Activated CD4-positive, alpha-beta T cell treated with anti-CD3 and anti-CD28 coated beads, Interleukin-2, Interleukin-4, amounts not matched to agents 100 ng/mL and 50 ng/mL, durations not matched to agents 16 hours and 8 hours (primary cell): ENCODE results near the gene KCNK7.
"Not testable (repeated sequence)": the region's sequence is repeated elsewhere in the genome, so short reads cannot be mapped to it uniquely, and the experiment has no call there.

ENCODE experiments used
- DNase-seq: peaks from one replicate; pipeline ENCODE4 v3.0.0-alpha.2; 2020; ENCODE audit warnings: low spot score

The KCNK7 gene

GRCh38 chr11:65572356-65573051, 23.1 kb downstream of the KCNK7 start, which contains the start of gene FAM89B:
Gene FAM89B, plus strand, starts transcription at chr11:65572538. Its CDS starts 132 bp downstream, at chr11:65572670.
- DNase-seq: peak; percentile 88

- no peak for DNase-seq
These were observed 23.7 kb downstream of the KCNK7 start for GRCh38 chr11:65571940-65572339.

- DNase-seq: no peak
These were observed 24.2 kb downstream of the KCNK7 start for GRCh38 chr11:65571420-65571819.

- peak; percentile 99 for DNase-seq
These were observed 25.4 kb downstream of the KCNK7 start, which contains the start of gene ZNRD2 for GRCh38 chr11:65569973-65570918. Gene ZNRD2, plus strand, starts transcription at chr11:65570477. Its CDS starts 15 bp downstream, at chr11:65570492.

- no peak for DNase-seq
These were observed 26.2 kb downstream of the KCNK7 start for GRCh38 chr11:65569164-65569972.

- DNase-seq: no peak
These were observed 29.8 kb downstream of the KCNK7 start for GRCh38 chr11:65565624-65566453.

GRCh38 chr11:65564879-65565559, 30.6 kb downstream of the KCNK7 start:
- not testable (repeated sequence) for DNase-seq

GRCh38 chr11:65563601-65564000, 32.0 kb downstream of the KCNK7 start:
- no peak for DNase-seq

GRCh38 chr11:65562788-65563187, 32.8 kb downstream of the KCNK7 start:
- no peak for DNase-seq

GRCh38 chr11:65562020-65562419, 33.6 kb downstream of the KCNK7 start:
- DNase-seq: no peak

GRCh38 chr11:65560555-65561418, 34.8 kb downstream of the KCNK7 start:
- no peak for DNase-seq

- no peak for DNase-seq
These were observed 35.6 kb downstream of the KCNK7 start for GRCh38 chr11:65559951-65560537.

GRCh38 chr11:65559535-65559934, 36.1 kb downstream of the KCNK7 start:
- DNase-seq: no peak

GRCh38 chr11:65558930-65559509, 36.6 kb downstream of the KCNK7 start:
- DNase-seq: no peak

- DNase-seq: no peak
These were observed 37.3 kb downstream of the KCNK7 start, which contains the start of gene LTBP3 for GRCh38 chr11:65558002-65558929. Gene LTBP3, minus strand, starts transcription at chr11:65558359. Its CDS starts 400 bp downstream, at chr11:65557959.

- DNase-seq: no peak
These were observed 38.2 kb downstream of the KCNK7 start for GRCh38 chr11:65557280-65558001.
